ENCODE results near the gene MAZ.

DNA sequence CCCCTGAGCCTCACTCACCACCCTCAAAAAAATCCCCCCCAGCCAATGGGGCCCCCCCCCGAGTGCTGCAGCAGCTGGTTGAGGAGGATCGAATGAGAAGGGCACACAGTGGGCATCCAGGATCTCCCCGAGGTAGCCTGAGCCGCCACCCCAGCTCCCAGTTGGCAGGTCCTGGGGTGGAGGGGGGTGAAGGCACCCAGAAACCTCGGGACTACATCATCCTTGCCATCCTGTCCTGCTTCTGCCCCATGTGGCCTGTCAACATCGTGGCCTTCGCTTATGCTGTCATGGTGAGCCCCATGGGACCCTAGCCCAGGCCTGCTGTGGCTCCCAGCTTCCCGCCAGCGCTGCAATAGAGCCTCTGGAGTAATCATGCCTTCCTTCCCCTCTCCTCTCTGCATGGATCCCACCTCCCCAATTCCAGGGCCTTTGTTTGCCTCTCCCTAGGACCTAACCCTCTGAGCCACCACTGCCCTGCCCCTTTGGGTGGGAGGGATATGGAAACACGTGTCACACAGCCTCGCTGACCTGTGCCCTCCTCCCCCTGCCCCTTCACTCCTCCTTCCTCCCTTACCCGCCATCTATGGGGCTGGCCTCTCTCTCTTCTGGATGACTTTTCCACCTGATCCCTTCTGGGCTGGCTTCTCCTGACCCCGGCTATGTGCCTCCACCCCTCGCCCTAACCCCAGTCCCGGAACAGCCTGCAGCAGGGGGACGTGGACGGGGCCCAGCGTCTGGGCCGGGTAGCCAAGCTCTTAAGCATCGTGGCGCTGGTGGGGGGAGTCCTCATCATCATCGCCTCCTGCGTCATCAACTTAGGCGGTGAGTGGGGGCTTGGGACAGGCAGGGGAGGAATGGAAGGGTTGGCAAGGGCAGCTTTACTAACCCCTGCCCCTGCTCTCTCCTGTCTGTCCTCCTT, 7.6 kb downstream of the MAZ start:
- TF ChIP-seq, protein P1, sequence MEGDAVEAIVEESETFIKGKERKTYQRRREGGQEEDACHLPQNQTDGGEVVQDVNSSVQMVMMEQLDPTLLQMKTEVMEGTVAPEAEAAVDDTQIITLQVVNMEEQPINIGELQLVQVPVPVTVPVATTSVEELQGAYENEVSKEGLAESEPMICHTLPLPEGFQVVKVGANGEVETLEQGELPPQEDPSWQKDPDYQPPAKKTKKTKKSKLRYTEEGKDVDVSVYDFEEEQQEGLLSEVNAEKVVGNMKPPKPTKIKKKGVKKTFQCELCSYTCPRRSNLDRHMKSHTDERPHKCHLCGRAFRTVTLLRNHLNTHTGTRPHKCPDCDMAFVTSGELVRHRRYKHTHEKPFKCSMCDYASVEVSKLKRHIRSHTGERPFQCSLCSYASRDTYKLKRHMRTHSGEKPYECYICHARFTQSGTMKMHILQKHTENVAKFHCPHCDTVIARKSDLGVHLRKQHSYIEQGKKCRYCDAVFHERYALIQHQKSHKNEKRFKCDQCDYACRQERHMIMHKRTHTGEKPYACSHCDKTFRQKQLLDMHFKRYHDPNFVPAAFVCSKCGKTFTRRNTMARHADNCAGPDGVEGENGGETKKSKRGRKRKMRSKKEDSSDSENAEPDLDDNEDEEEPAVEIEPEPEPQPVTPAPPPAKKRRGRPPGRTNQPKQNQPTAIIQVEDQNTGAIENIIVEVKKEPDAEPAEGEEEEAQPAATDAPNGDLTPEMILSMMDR (IDR thresholded peaks at IDR 0.05): no peak
- no peak for TF ChIP-seq POLR2A (IDR thresholded peaks at IDR 0.05)

Data from right lobe of liver (tissue), 4 donors.